ENCODE data around the gene GRID2IP. TPM values are rescaled to one million over a fixed set of nuclear protein-coding genes. Genes with fewer than 3 reads are reported as not detected.

Gene GRID2IP
- total RNA-seq, 1 donor from 2014 or later: 1.5 TPM

DNA sequence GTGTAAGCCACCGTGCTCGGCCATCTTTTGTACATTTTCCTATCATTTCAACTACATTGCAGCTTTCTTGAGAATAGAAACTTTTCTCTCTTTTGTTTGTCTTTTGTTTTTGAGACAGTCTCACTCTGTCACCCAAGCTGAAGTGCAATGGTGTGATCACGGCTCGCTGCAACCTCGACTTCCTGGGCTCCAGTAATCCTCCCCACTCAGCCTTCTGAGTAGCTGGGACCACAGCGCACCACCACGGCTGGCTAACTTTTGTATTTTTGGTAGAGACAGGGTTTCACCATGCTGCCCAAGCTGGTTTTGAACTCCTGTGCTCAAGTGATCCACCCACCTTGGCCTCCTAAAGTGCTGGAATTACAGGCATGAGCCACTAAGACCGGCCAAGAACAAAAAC lies 72.2 kb downstream of the GRID2IP start:
- Mint-ChIP-seq H3K27me3 (ENCODE audit: low read depth) (no peaks in the 10 kb centered on the region), H3K4me3 (no peak overlapping the region), H3K4me1 (peaks cover 20% of the 10 kb centered on the region), H3K36me3 (peaks cover 11% of the 10 kb centered on the region), H3K27ac (no peak overlapping the region), H3K9me3 (no peaks in the 10 kb centered on the region)
- TF ChIP-seq, protein P1, sequence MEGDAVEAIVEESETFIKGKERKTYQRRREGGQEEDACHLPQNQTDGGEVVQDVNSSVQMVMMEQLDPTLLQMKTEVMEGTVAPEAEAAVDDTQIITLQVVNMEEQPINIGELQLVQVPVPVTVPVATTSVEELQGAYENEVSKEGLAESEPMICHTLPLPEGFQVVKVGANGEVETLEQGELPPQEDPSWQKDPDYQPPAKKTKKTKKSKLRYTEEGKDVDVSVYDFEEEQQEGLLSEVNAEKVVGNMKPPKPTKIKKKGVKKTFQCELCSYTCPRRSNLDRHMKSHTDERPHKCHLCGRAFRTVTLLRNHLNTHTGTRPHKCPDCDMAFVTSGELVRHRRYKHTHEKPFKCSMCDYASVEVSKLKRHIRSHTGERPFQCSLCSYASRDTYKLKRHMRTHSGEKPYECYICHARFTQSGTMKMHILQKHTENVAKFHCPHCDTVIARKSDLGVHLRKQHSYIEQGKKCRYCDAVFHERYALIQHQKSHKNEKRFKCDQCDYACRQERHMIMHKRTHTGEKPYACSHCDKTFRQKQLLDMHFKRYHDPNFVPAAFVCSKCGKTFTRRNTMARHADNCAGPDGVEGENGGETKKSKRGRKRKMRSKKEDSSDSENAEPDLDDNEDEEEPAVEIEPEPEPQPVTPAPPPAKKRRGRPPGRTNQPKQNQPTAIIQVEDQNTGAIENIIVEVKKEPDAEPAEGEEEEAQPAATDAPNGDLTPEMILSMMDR (IDR thresholded peaks at IDR 0.05; ENCODE audit: unreplicated experiment): no peak
- DNase-seq (ENCODE audit: low spot score in 2 of 2, unreplicated experiment in 2 of 2): no peak

DNA sequence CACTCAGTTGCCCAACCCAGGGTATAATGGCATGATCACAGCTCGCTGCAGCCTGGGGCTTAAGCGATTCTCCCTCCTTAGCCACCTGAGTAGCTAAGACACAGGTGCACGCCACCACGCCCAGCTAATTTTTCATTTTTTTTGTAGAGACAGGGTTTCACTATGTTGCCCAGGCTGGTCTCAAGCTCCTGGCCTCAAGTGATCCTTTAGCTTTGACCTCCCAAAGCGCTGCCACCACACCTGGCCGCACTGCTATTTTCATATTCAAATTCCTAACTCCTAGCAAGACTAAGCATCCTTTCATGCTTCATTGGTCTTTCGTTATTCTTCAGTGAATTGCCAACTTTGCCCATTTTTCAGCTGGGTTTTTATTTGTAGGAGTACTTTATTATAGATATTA lies 73.1 kb downstream of the GRID2IP start:
- H3K36me3 Mint-ChIP-seq: peaks cover 11% of the 10 kb centered on the region
- no peaks in the 10 kb centered on the region for H3K9me3 Mint-ChIP-seq
- H3K4me1 Mint-ChIP-seq: peaks cover 20% of the 10 kb centered on the region
- no peak overlapping the region for H3K27ac Mint-ChIP-seq
- H3K4me3 Mint-ChIP-seq: no peak overlapping the region
- H3K27me3 Mint-ChIP-seq (ENCODE audit: low read depth): no peaks in the 10 kb centered on the region
- TF ChIP-seq, protein P1 (IDR thresholded peaks at IDR 0.05; ENCODE audit: unreplicated experiment): no peak
- DNase-seq (ENCODE audit: low spot score in 2 of 2, unreplicated experiment in 2 of 2): no peak

DNA sequence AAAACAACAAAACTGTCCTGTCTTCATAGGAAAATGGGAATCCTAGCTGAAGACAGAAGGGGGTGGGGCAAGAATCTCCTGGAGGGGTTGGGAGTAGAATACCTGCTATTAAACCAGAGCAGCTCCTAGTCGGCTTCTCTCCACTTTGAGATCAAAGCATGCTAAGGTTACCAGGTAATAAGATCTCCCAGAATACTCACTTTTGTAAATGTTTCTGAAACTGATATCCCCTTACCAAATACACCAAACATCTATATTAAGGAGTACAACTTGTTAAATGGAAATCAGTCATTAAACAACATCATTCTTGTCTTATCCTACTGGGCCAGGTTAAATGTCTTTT lies 74.0 kb downstream of the GRID2IP start:
- DNase-seq (ENCODE audit: low spot score in 2 of 2, unreplicated experiment in 2 of 2): no peak
- peaks cover 12% of the 10 kb centered on the region for H3K36me3 Mint-ChIP-seq
- TF ChIP-seq, protein P1 (IDR thresholded peaks at IDR 0.05; ENCODE audit: unreplicated experiment): no peak
- no peak overlapping the region for H3K27ac Mint-ChIP-seq
- H3K9me3 Mint-ChIP-seq: no peaks in the 10 kb centered on the region
- no peak overlapping the region for H3K4me3 Mint-ChIP-seq
- no peaks in the 10 kb centered on the region for H3K27me3 Mint-ChIP-seq (ENCODE audit: low read depth)
- peaks cover 13% of the 10 kb centered on the region for H3K4me1 Mint-ChIP-seq

DNA sequence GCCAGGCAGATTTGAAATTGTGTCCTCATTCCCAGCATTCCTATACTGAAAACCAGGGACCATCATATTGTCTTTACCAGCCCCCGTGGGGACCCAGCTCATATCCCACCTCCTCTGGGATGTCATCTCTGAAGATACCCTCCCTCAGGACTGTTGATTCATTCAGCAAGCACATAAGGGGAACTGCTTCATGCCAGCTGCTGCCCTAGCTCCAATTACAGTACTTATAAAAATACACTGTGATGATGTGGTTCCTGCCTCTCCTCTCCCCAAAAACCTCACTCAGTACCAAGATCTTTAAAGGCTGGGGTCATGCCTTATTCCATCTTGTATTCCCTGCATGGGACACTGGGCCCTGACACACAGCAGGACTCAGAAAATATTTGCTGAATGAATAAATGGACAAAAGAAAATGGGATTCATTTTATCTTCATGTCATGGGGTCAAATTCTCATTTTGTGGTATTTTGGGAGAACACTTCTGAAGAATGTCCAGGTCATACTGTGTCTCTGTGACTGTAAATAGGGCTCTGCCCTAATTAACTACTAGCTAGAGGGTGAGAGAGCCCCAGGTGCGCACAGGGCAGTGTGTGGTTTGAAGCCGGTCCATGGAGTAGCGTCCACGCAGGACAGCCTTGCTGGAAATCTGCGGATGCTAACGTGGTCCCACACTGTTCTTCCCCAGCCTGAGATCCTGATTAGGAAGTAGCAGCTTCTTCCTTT lies 74.5 kb downstream of the GRID2IP start:
- no peak for DNase-seq (ENCODE audit: low spot score in 2 of 2, unreplicated experiment in 2 of 2)
- TF ChIP-seq, protein P1 (IDR thresholded peaks at IDR 0.05; ENCODE audit: unreplicated experiment): no peak
- no peaks in the 10 kb centered on the region for H3K9me3 Mint-ChIP-seq
- H3K27ac Mint-ChIP-seq: no peak overlapping the region
- H3K27me3 Mint-ChIP-seq (ENCODE audit: low read depth): no peaks in the 10 kb centered on the region
- peaks cover 11% of the 10 kb centered on the region for H3K4me1 Mint-ChIP-seq
- peaks cover 16% of the 10 kb centered on the region for H3K36me3 Mint-ChIP-seq
- H3K4me3 Mint-ChIP-seq: no peak overlapping the region

DNA sequence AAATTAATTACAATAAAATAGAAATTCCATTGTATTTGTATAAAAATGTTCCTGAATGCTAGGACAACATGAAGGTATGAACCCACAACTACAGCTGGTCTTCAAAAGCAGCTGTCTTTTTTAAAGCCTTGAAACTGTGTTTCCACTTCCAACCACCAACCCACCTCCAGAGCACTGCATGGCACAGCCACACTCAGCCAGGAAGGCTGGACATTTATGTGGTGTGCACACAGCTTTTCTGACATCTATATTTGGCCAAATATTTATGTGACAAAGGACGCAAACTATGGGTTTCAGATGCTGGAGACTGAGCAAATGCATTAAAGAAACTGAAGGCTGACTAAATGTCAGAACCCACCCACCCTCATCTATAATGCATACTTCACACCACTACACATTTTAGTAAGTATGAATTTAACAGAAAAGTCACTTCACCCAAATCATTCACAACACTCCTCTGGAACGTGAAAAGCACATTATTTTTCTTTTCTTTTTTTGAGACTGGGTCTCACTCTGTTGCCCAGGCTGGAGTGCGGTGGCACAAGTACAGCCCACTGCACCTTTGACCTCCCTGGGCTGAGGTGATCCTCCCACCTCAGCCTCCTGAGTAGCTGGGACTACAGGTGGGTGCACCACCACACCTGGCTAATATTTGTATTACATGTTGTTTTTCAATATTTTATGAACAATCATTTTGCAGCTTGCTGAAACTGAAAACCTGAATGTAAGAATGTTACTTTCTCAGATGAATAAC lies 75.7 kb downstream of the GRID2IP start:
- no peak overlapping the region for H3K27ac Mint-ChIP-seq
- peaks cover 12% of the 10 kb centered on the region for H3K36me3 Mint-ChIP-seq
- no peaks in the 10 kb centered on the region for H3K27me3 Mint-ChIP-seq (ENCODE audit: low read depth)
- TF ChIP-seq, protein P1 (IDR thresholded peaks at IDR 0.05; ENCODE audit: unreplicated experiment): peak; percentile 14
- no peaks in the 10 kb centered on the region for H3K9me3 Mint-ChIP-seq
- no peak for DNase-seq (ENCODE audit: low spot score in 2 of 2, unreplicated experiment in 2 of 2)
- H3K4me1 Mint-ChIP-seq: peaks cover 2% of the 10 kb centered on the region
- no peak overlapping the region for H3K4me3 Mint-ChIP-seq

All from mesothelial cell of epicardium (in vitro differentiated cells).